Mesenchymal stem cell (in vitro differentiated cells and primary cell): ENCODE measurements around the gene KLRC1.
"Not testable (repeated sequence)": the region's sequence is repeated elsewhere in the genome, so short reads cannot be mapped to it uniquely, and the experiment has no call there.

Experiments used
- DNase-seq: peaks from one replicate; pipeline ENCODE4 v3.0.0-alpha.2; 2013
- H2AFZ ChIP-seq: one replicate; pipeline ENCODE4 v1.6.1; 2013; ENCODE audit warnings: low read depth, mild to moderate bottlenecking, control low read depth, inconsistent platforms, low read length, moderate library complexity
- H2AK5ac ChIP-seq: 2 replicates; pipeline ENCODE4 v1.6.1; 2013; ENCODE audit warnings: low read length, moderate library complexity, mild to moderate bottlenecking, inconsistent platforms; ENCODE audit not compliant: severe bottlenecking
- H2BK120ac ChIP-seq: one replicate; pipeline ENCODE4 v1.6.1; 2013; ENCODE audit warnings: low read depth, mild to moderate bottlenecking, inconsistent platforms, low read length, moderate library complexity
- H2BK12ac ChIP-seq, 2 experiments: one replicate each; pipeline ENCODE4 v1.6.1; 2013; ENCODE audit warnings: inconsistent platforms in 2 of 2, low read length in 2 of 2, mild to moderate bottlenecking in 2 of 2, moderate library complexity in 2 of 2, control low read depth in 1 of 2
- H2BK15ac ChIP-seq: one replicate; pipeline ENCODE4 v1.6.1; 2013; ENCODE audit warnings: mild to moderate bottlenecking, low read depth, inconsistent platforms; ENCODE audit not compliant: poor library complexity, severe bottlenecking
- H2BK5ac ChIP-seq: 2 replicates; pipeline ENCODE4 v1.6.1; 2013; ENCODE audit warnings: low read depth, mild to moderate bottlenecking, low read length, control low read depth, inconsistent platforms; ENCODE audit not compliant: poor library complexity, severe bottlenecking
- H3K14ac ChIP-seq, 2 experiments: one replicate each; pipeline ENCODE4 v1.6.1; 2013; ENCODE audit warnings: inconsistent platforms in 2 of 2, low read length in 2 of 2, control low read depth in 1 of 2, mild to moderate bottlenecking in 1 of 2, moderate library complexity in 1 of 2
- H3K18ac ChIP-seq, 2 experiments: one replicate each; pipeline ENCODE4 v1.6.1; 2013; ENCODE audit warnings: inconsistent platforms in 2 of 2, low read length in 2 of 2, control low read depth in 1 of 2, low read depth in 1 of 2, mild to moderate bottlenecking in 1 of 2
- H3K23ac ChIP-seq, 2 experiments: one replicate each; pipeline ENCODE4 v1.6.1; 2013; ENCODE audit warnings: inconsistent platforms in 2 of 2, low read length in 2 of 2, mild to moderate bottlenecking in 2 of 2, moderate library complexity in 2 of 2, control low read depth in 1 of 2
- H3K27ac ChIP-seq: 2 replicates; pipeline ENCODE4 v1.5.1; 2013; ENCODE audit warnings: mild to moderate bottlenecking, moderate library complexity, low read length, control low read depth, inconsistent platforms; ENCODE audit not compliant: poor library complexity, severe bottlenecking
- H3K27me3 ChIP-seq, 2 experiments: 2 replicates each; pipeline versions ENCODE4 v1.6.1 to v1.7.0; 2013; ENCODE audit warnings: low read length in 2 of 2, mild to moderate bottlenecking in 2 of 2, moderate library complexity in 2 of 2, control low read depth in 1 of 2, inconsistent platforms in 1 of 2; ENCODE audit not compliant: control insufficient read depth in 1 of 2, insufficient read depth in 1 of 2
- H3K36me3 ChIP-seq, 2 experiments: 2 replicates each; pipeline versions ENCODE4 v1.6.1 to v1.7.0; 2013; ENCODE audit warnings: low read length in 2 of 2, control low read depth in 1 of 2, inconsistent platforms in 1 of 2, low read depth in 1 of 2, mild to moderate bottlenecking in 1 of 2; ENCODE audit not compliant: insufficient read depth in 2 of 2, control insufficient read depth in 1 of 2
- H3K4ac ChIP-seq, 2 experiments: one replicate each; pipeline ENCODE4 v1.6.1; 2013; ENCODE audit warnings: inconsistent platforms in 2 of 2, low read length in 2 of 2, mild to moderate bottlenecking in 2 of 2, moderate library complexity in 2 of 2, control low read depth in 1 of 2, low read depth in 1 of 2
- H3K4me1 ChIP-seq: 2 replicates; pipeline ENCODE4 v1.6.1; 2013; ENCODE audit warnings: low read depth, low read length, control low read depth; ENCODE audit not compliant: control insufficient read depth, insufficient read depth
- H3K4me2 ChIP-seq: 2 replicates; pipeline ENCODE4 v1.6.1; 2013; ENCODE audit warnings: low read length, mild to moderate bottlenecking, inconsistent platforms; ENCODE audit not compliant: poor library complexity, severe bottlenecking
- H3K4me3 ChIP-seq, 2 experiments: 2 replicates each; pipeline versions ENCODE4 v1.5.1 to v1.7.0; 2013; ENCODE audit warnings: low read length in 2 of 2, mild to moderate bottlenecking in 2 of 2, control low read depth in 1 of 2, low read depth in 1 of 2; ENCODE audit not compliant: insufficient read depth in 1 of 2
- H3K79me1 ChIP-seq: replicated peaks from 2 replicates; pipeline ENCODE4 v1.6.1; 2013; ENCODE audit warnings: mild to moderate bottlenecking, control low read depth, low read length, inconsistent platforms; ENCODE audit not compliant: poor library complexity, severe bottlenecking
- H3K9ac ChIP-seq: 2 replicates; pipeline ENCODE4 v1.7.0; 2013; ENCODE audit warnings: mild to moderate bottlenecking, low read length, moderate library complexity
- H3K9me3 ChIP-seq: 2 replicates; pipeline ENCODE4 v1.7.0; 2013; ENCODE audit warnings: mild to moderate bottlenecking, low read length; ENCODE audit not compliant: control insufficient read depth
- H4K8ac ChIP-seq: one replicate; pipeline ENCODE4 v1.6.1; 2013; ENCODE audit warnings: inconsistent platforms, mild to moderate bottlenecking, low read length, moderate library complexity
- H4K91ac ChIP-seq: one replicate; pipeline ENCODE4 v1.6.1; 2013; ENCODE audit warnings: mild to moderate bottlenecking, low read length, inconsistent platforms
- WGBS: methylation state at CpG from one replicate; pipeline ENCODE4 v1.1.7; 2013; ENCODE audit warnings: mixed read lengths; 5-methylcytosine and 5-hydroxymethylcytosine counted together

KLRC1 gene

DNA sequence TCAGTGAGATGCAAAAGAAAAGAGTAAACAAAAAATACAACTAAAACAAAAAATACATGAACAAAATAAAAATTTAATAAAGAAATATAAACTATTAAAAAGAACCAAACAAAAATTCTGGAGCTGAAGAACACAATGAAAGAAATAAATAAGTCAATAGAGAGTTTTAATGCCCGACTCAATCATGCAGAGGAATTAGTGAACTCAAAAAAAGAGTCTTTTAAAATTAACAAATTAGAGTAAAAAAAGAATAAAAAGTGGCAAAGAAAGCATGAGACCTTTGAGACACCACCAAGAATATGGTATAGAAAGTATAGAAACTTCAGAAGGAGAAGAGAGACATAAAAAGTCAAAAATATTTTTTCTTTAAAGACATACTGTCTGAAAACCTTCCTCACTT, 2.6 kb upstream of the KLRC1 start:
- no CpG with 5 or more reads among the region's 1 CpG for WGBS
- Histone ChIP-seq H2BK12ac (no peak overlapping the region), H2BK15ac (no peak overlapping the region), H4K8ac (no peak overlapping the region), H3K23ac (no peak overlapping the region), H3K27ac (no peak overlapping the region), H3K27me3 (no peaks in the 10 kb centered on the region), H2AFZ (no peak overlapping the region), H3K18ac (no peak overlapping the region), H3K36me3 (no peaks in the 10 kb centered on the region), H3K9me3 (peaks cover 40% of the 10 kb centered on the region), H3K14ac (no peak overlapping the region), H3K79me1 (no peaks in the 10 kb centered on the region), H2BK5ac (no peak overlapping the region), H3K4ac (no peak overlapping the region), H3K4me2 (no peak overlapping the region), H3K4me1 (peaks cover 2% of the 10 kb centered on the region), H3K4me3 (no peak overlapping the region), H3K9ac (no peak overlapping the region), H2AK5ac (no peak overlapping the region), H4K91ac (no peak overlapping the region), H2BK120ac (no peak overlapping the region)
- no peak for DNase-seq

DNA sequence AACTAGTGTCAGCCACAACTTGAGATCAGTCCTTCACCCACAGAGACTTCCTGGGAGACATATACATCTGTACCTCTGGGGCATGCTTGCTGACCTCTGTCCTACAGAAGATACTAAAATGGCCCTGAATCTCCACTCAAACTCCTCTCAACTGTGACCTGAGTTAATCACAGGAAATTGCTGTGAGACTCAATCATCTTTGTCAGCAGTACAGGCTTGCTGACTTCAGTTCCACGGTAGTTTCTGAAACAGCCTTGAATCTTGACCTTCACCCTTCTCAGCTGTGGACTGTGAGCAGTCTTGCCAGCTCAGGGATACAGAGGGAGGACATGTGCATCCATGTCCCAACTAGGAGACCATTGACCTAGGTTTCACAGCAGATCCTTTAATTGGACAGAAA, 1.4 kb upstream of the KLRC1 start:
- Histone ChIP-seq H3K4me1 (peaks cover 2% of the 10 kb centered on the region), H3K14ac (no peak overlapping the region), H4K8ac (no peak overlapping the region), H2BK12ac (no peak overlapping the region), H4K91ac (no peak overlapping the region), H3K27ac (peak overlapping the region; percentile 19), H3K9me3 (peaks cover 40% of the 10 kb centered on the region), H3K4me3 (no peak overlapping the region), H3K4ac (no peak overlapping the region), H2BK5ac (no peak overlapping the region), H2BK120ac (no peak overlapping the region), H2AFZ (peak overlapping the region; percentile 8), H2AK5ac (no peak overlapping the region), H2BK15ac (no peak overlapping the region), H3K36me3 (no peaks in the 10 kb centered on the region), H3K23ac (no peak overlapping the region), H3K18ac (no peak overlapping the region), H3K79me1 (no peaks in the 10 kb centered on the region), H3K9ac (no peak overlapping the region), H3K4me2 (no peak overlapping the region), H3K27me3 (no peaks in the 10 kb centered on the region)
- DNase-seq: peak; percentile 4
- 0% methylated on average over 1 of the region's 1 CpG for WGBS

DNA sequence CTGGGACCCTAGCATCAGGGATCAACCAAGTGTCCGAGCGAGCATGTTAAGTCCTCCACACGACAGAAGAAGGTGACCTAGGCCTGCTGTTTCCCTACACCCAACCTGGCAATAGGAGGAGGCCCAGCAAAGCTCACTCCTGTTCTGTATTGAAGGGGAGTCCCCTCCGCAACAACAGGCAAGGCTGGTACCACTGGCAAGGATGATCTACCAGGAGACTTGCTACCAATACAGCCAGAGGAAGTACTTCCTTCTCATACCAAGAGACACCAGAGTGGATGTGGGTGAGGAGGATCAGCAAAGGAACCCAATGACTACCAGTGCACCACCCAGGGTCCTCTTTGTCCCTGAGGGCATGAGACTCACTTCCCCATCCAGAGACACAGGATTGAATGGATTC, 4.9 kb downstream of the KLRC1 start:
- Histone ChIP-seq H3K4ac (no peak overlapping the region), H3K27ac (no peak overlapping the region), H3K23ac (no peak overlapping the region), H4K91ac (no peak overlapping the region), H2BK15ac (no peak overlapping the region), H4K8ac (no peak overlapping the region), H3K9me3 (no peaks in the 10 kb centered on the region), H3K14ac (no peak overlapping the region), H3K27me3 (no peaks in the 10 kb centered on the region), H3K36me3 (no peaks in the 10 kb centered on the region), H2BK5ac (no peak overlapping the region), H3K9ac (no peak overlapping the region), H3K79me1 (no peaks in the 10 kb centered on the region), H3K18ac (no peak overlapping the region), H2AK5ac (no peak overlapping the region), H3K4me2 (no peak overlapping the region), H2BK12ac (no peak overlapping the region), H3K4me1 (no peaks in the 10 kb centered on the region), H2AFZ (no peak overlapping the region), H3K4me3 (no peak overlapping the region), H2BK120ac (no peak overlapping the region)
- no peak for DNase-seq
- WGBS: 100% methylated on average over 4 of the region's 4 CpGs

DNA sequence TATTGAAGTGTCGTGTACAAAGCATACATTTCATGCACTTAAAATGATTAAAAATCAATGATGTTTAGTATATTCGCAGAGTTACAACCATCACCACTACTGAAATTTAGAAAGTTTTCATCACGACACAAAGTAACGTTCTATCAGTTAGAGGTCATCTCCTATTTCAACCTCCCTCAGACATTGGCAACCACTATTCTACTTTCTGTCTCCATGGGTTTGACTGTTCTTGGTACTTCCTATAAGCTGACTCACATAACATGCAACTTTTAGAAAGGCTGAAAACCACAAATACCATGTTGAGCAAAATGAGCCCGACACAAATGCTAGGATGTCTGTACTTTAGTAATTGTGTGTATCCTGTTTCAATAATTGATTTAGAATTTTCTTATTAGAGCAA, 7.1 kb downstream of the KLRC1 start:
- H2AFZ ChIP-seq, H2BK15ac ChIP-seq, H3K4me1 ChIP-seq, H3K18ac ChIP-seq, H3K79me1 ChIP-seq, H3K14ac ChIP-seq, H3K23ac ChIP-seq, H3K4ac ChIP-seq, H3K27ac ChIP-seq, H3K27me3 ChIP-seq, H2BK120ac ChIP-seq, H3K4me2 ChIP-seq, H3K9ac ChIP-seq, H4K8ac ChIP-seq, H3K36me3 ChIP-seq, H2BK5ac ChIP-seq, H3K9me3 ChIP-seq, H2BK12ac ChIP-seq, DNase-seq, H4K91ac ChIP-seq, H2AK5ac ChIP-seq, H3K4me3 ChIP-seq: not testable (repeated sequence)
- 86% methylated on average over 3 of the region's 5 CpGs for WGBS
